Measurements from ENCODE around the gene CMTR1. TPM values are rescaled to one million over a fixed set of nuclear protein-coding genes. Genes with fewer than 3 reads are reported as not detected.
A peak's percentile ranks its signal among the peaks of the same experiment; 100 is the strongest.

The CMTR1 gene
- total and polyA plus RNA-seq, 3 experiments from 2014 or later: 25.8 to 54.3 (median 54.3) TPM

- Mint-ChIP-seq H3K9me3 (no peaks in the 10 kb centered on the region), H3K4me1 (peaks cover 34 to 51% (median 35%) of the 10 kb centered on the region in 3 donors), H3K36me3 (peaks cover 0 to 60% (median 10%) of the 10 kb centered on the region in 3 donors), H3K4me3 (no peak overlapping the region), H3K27me3 (no peaks in the 10 kb centered on the region), H3K27ac (peak overlapping the region; percentile 36 to 88 (median 68))
- peaks cover 28% of the 10 kb centered on the region for H3K36me3 ChIP-seq (ENCODE audit: insufficient read depth, low read length)
- no peak overlapping the region for H3K27ac ChIP-seq (ENCODE audit: low read depth, low read length)
- ChIA-PET CTCF (interaction anchor here (0.8 to 2.2 kb wide), 10 partner anchors 18 to 92 kb away, joined by 3 to 30 read pairs (median 4); partner anchors contain the start of gene CMTR1), POLR2A (interaction anchor here (0.6 kb wide), 1 partner anchor 15 kb away, joined by 3 read pairs; the partner anchor contains the start of gene CCDC167)
- no peaks in the 10 kb centered on the region for H3K27me3 ChIP-seq (ENCODE audit: insufficient read depth, low read length, poor library complexity, severe bottlenecking)
- no peaks in the 10 kb centered on the region for H3K9me3 ChIP-seq (ENCODE audit: low read length)
- H3K4me3 ChIP-seq (ENCODE audit: low read length): no peak overlapping the region
- peaks cover 26% of the 10 kb centered on the region for H3K4me1 ChIP-seq (ENCODE audit: insufficient read depth, low read length)
- DNase-seq: no peak
Observed at GRCh38 chr6:37485291-37485702, 52.3 kb downstream of the CMTR1 start.

GRCh38 chr6:37486121-37486839 lies 53.3 kb downstream of the CMTR1 start:
- Mint-ChIP-seq H3K9me3 (no peaks in the 10 kb centered on the region), H3K36me3 (peaks cover 0 to 50% (median 10%) of the 10 kb centered on the region in 3 donors), H3K27ac (peak overlapping the region; percentile 53 to 94 (median 82)), H3K4me1 (peaks cover 43 to 61% (median 45%) of the 10 kb centered on the region in 3 donors), H3K27me3 (no peaks in the 10 kb centered on the region), H3K4me3 (no peak overlapping the region)
- ChIA-PET CTCF (interaction anchor here (1.9 to 2.5 kb wide), 3 partner anchors 79 to 206 kb away, joined by 6 to 30 read pairs (median 13); no protein-coding TSS in a partner anchor), POLR2A (no interaction called here)
- H3K4me3 ChIP-seq (ENCODE audit: low read length): no peak overlapping the region
- H3K4me1 ChIP-seq (ENCODE audit: insufficient read depth, low read length): peaks cover 35% of the 10 kb centered on the region
- no peak for DNase-seq
- H3K27me3 ChIP-seq (ENCODE audit: insufficient read depth, low read length, poor library complexity, severe bottlenecking): no peaks in the 10 kb centered on the region
- peaks cover 22% of the 10 kb centered on the region for H3K36me3 ChIP-seq (ENCODE audit: insufficient read depth, low read length)
- no peaks in the 10 kb centered on the region for H3K9me3 ChIP-seq (ENCODE audit: low read length)
- no peak overlapping the region for H3K27ac ChIP-seq (ENCODE audit: low read depth, low read length)

GRCh38 chr6:37487591-37488380 lies 54.8 kb downstream of the CMTR1 start:
- peak in 1 of 5 donors; percentile 16 for DNase-seq
- Mint-ChIP-seq H3K9me3 (no peaks in the 10 kb centered on the region), H3K36me3 (peaks cover 0 to 35% (median 4%) of the 10 kb centered on the region in 3 donors), H3K27me3 (no peaks in the 10 kb centered on the region), H3K4me1 (peaks cover 58 to 76% (median 60%) of the 10 kb centered on the region in 3 donors), H3K4me3 (no peak overlapping the region), H3K27ac (peak overlapping the region; percentile 92 to 99 (median 96))
- Histone ChIP-seq H3K4me3 (ENCODE audit: low read length) (no peak overlapping the region), H3K4me1 (ENCODE audit: insufficient read depth, low read length) (peaks cover 50% of the 10 kb centered on the region), H3K27ac (ENCODE audit: low read depth, low read length) (no peak overlapping the region), H3K27me3 (ENCODE audit: insufficient read depth, low read length, poor library complexity, severe bottlenecking) (no peaks in the 10 kb centered on the region), H3K9me3 (ENCODE audit: low read length) (no peaks in the 10 kb centered on the region), H3K36me3 (ENCODE audit: insufficient read depth, low read length) (peaks cover 12% of the 10 kb centered on the region)
- ChIA-PET POLR2A (interaction anchor here (0.6 to 1.0 kb wide), 2 partner anchors 29 to 156 kb away, joined by 3 read pairs; no protein-coding TSS in a partner anchor), CTCF (interaction anchor here (0.7 to 3.0 kb wide), 7 partner anchors 13 to 204 kb away, joined by 3 to 15 read pairs (median 4); no protein-coding TSS in a partner anchor)

GRCh38 chr6:37488476-37488875 lies 55.5 kb downstream of the CMTR1 start:
- peaks cover 64 to 83% (median 67%) of the 10 kb centered on the region in 3 donors for H3K4me1 Mint-ChIP-seq
- H3K36me3 Mint-ChIP-seq: peaks cover 0 to 28% (median 2%) of the 10 kb centered on the region in 3 donors
- Histone ChIP-seq H3K36me3 (ENCODE audit: insufficient read depth, low read length) (peaks cover 6% of the 10 kb centered on the region), H3K9me3 (ENCODE audit: low read length) (no peaks in the 10 kb centered on the region), H3K27me3 (ENCODE audit: insufficient read depth, low read length, poor library complexity, severe bottlenecking) (no peaks in the 10 kb centered on the region), H3K4me3 (ENCODE audit: low read length) (no peak overlapping the region), H3K27ac (ENCODE audit: low read depth, low read length) (no peak overlapping the region), H3K4me1 (ENCODE audit: insufficient read depth, low read length) (peaks cover 50% of the 10 kb centered on the region)
- peak overlapping the region; percentile 92 to 99 (median 96) for H3K27ac Mint-ChIP-seq
- ChIA-PET CTCF (interaction anchor here (0.7 to 3.0 kb wide), 8 partner anchors 12 to 203 kb away, joined by 3 to 15 read pairs (median 5); no protein-coding TSS in a partner anchor), POLR2A (interaction anchor here (0.6 to 1.0 kb wide), 2 partner anchors 28 to 155 kb away, joined by 3 read pairs; no protein-coding TSS in a partner anchor)
- no peaks in the 10 kb centered on the region for H3K27me3 Mint-ChIP-seq
- peak overlapping the region in 1 of 7 donors; percentile 1 for H3K4me3 Mint-ChIP-seq
- H3K9me3 Mint-ChIP-seq: no peaks in the 10 kb centered on the region
- no peak for DNase-seq

GRCh38 chr6:37489697-37490336 lies 56.8 kb downstream of the CMTR1 start:
- H3K36me3 ChIP-seq (ENCODE audit: insufficient read depth, low read length): no peaks in the 10 kb centered on the region
- H3K27ac ChIP-seq (ENCODE audit: low read depth, low read length): peak overlapping the region; percentile 52
- H3K4me3 Mint-ChIP-seq: peak overlapping the region; percentile 11 to 86 (median 65)
- H3K9me3 ChIP-seq (ENCODE audit: low read length): no peaks in the 10 kb centered on the region
- peaks cover 72 to 87% (median 79%) of the 10 kb centered on the region in 3 donors for H3K4me1 Mint-ChIP-seq
- CTCF ChIA-PET: interaction anchor here (0.6 to 3.6 kb wide), 9 partner anchors 13 to 76 kb away, joined by 3 to 21 read pairs (median 4); partner anchors contain the start of gene CMTR1
- POLR2A ChIA-PET: no interaction called here
- no peaks in the 10 kb centered on the region for H3K9me3 Mint-ChIP-seq
- H3K36me3 Mint-ChIP-seq: peaks cover 0 to 27% (median 5%) of the 10 kb centered on the region in 3 donors
- no peak overlapping the region for H3K4me3 ChIP-seq (ENCODE audit: low read length)
- H3K27me3 ChIP-seq (ENCODE audit: insufficient read depth, low read length, poor library complexity, severe bottlenecking): no peaks in the 10 kb centered on the region
- no peaks in the 10 kb centered on the region for H3K27me3 Mint-ChIP-seq
- H3K4me1 ChIP-seq (ENCODE audit: insufficient read depth, low read length): peaks cover 44% of the 10 kb centered on the region
- peak in 4 of 5 donors; percentile 18 to 71 (median 46) for DNase-seq
- peak overlapping the region; percentile 92 to 99 (median 96) for H3K27ac Mint-ChIP-seq

- Mint-ChIP-seq H3K27ac (peak overlapping the region; percentile 92 to 99 (median 96)), H3K9me3 (no peaks in the 10 kb centered on the region), H3K27me3 (no peaks in the 10 kb centered on the region), H3K4me3 (peak overlapping the region in 6 of 7 donors; percentile 28 to 71 (median 60)), H3K36me3 (peaks cover 0 to 25% (median 5%) of the 10 kb centered on the region in 3 donors), H3K4me1 (peaks cover 76 to 91% (median 85%) of the 10 kb centered on the region in 3 donors)
- POLR2A ChIA-PET: interaction anchor here (2.4 kb wide), 1 partner anchor 26 kb away, joined by 14 read pairs; no protein-coding TSS in a partner anchor
- Histone ChIP-seq H3K27ac (ENCODE audit: low read depth, low read length) (peak overlapping the region; percentile 52), H3K4me1 (ENCODE audit: insufficient read depth, low read length) (peaks cover 44% of the 10 kb centered on the region), H3K4me3 (ENCODE audit: low read length) (no peak overlapping the region), H3K27me3 (ENCODE audit: insufficient read depth, low read length, poor library complexity, severe bottlenecking) (no peaks in the 10 kb centered on the region), H3K36me3 (ENCODE audit: insufficient read depth, low read length) (no peaks in the 10 kb centered on the region), H3K9me3 (ENCODE audit: low read length) (no peaks in the 10 kb centered on the region)
- peak in 1 of 5 donors; percentile 30 for DNase-seq
- CTCF ChIA-PET: interaction anchor here (0.7 to 3.6 kb wide), 11 partner anchors 12 to 201 kb away, joined by 3 to 29 read pairs (median 5); partner anchors contain the start of gene CMTR1
Observed at GRCh38 chr6:37490536-37491170, 57.6 kb downstream of the CMTR1 start.
